ENCODE measurements around the gene VASH1. TPM values are rescaled to one million over a fixed set of nuclear protein-coding genes. Genes with fewer than 3 reads are reported as not detected.

The VASH1 gene
- total RNA-seq, 4 donors from 2014 or later = 5.6 to 17.5 (median 9.2) TPM

GRCh38 chr14:76784881-76785280 lies 23.6 kb downstream of the VASH1 start:
- WGBS = 28% methylated on average over 2 of the region's 2 CpGs
- Histone ChIP-seq H3K36me3 (peaks cover 22 to 81% (median 56%) of the 10 kb centered on the region in 4 donors), H3K4me3 (no peak overlapping the region), H3K27me3 (no peaks in the 10 kb centered on the region), H3K4me1 (peaks cover 20 to 49% (median 42%) of the 10 kb centered on the region in 4 donors), H3K9me3 (no peaks in the 10 kb centered on the region), H3K27ac (replicated peaks in 1 of 4) (no peak overlapping the region)
- peak; percentile 92 for DNase-seq (ENCODE audit: extremely low spot score)
- intact Hi-C loops (cut with DNase I) = loop anchor here (2.0 kb wide), 1 partner anchor 74 kb away; no protein-coding TSS in a partner anchor
- TF ChIP-seq EP300 (IDR thresholded peaks at IDR 0.05) (no peak), CTCF (IDR thresholded peaks at IDR 0.05) (peak; percentile 70 to 82 (median 74)), POLR2AphosphoS5 (IDR thresholded peaks at IDR 0.05) (peak; percentile 21 to 47)

DNA sequence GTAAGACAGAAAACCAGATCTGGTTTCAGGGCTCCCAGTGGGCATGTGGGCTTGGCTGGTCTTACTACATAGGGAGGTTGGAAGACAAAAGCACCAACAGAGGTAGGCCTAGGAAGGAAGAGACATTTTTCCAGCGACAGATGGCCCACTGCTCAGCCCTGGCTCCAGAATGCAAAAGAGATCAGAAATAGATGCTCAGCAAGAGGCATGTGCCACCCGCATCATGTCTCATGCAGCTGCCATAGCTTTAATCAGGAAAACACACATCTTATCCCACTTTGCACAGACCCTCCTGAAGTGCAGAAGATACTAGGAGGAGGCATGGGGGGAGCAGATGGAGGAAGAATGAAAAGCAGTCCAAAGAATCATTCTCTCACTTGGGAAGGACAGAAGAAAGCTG lies 25.3 kb downstream of the VASH1 start:
- peak; percentile 60 for DNase-seq (ENCODE audit: extremely low spot score)
- no peak overlapping the region for H3K27ac ChIP-seq (replicated peaks in 1 of 4)
- no peaks in the 10 kb centered on the region for H3K9me3 ChIP-seq
- peaks cover 32 to 87% (median 70%) of the 10 kb centered on the region in 4 donors for H3K36me3 ChIP-seq
- H3K4me1 ChIP-seq = peaks cover 15 to 40% (median 32%) of the 10 kb centered on the region in 4 donors
- intact Hi-C loops (cut with DNase I) = no loop called here
- 71% methylated on average over 1 of the region's 2 CpGs for WGBS
- H3K27me3 ChIP-seq = no peaks in the 10 kb centered on the region
- TF ChIP-seq CTCF (IDR thresholded peaks at IDR 0.05) (no peak), EP300 (IDR thresholded peaks at IDR 0.05) (no peak), POLR2A (IDR thresholded peaks at IDR 0.05; ENCODE audit: low read depth) (no peak), POLR2AphosphoS5 (IDR thresholded peaks at IDR 0.05) (no peak)
- H3K4me3 ChIP-seq = no peak overlapping the region

DNA sequence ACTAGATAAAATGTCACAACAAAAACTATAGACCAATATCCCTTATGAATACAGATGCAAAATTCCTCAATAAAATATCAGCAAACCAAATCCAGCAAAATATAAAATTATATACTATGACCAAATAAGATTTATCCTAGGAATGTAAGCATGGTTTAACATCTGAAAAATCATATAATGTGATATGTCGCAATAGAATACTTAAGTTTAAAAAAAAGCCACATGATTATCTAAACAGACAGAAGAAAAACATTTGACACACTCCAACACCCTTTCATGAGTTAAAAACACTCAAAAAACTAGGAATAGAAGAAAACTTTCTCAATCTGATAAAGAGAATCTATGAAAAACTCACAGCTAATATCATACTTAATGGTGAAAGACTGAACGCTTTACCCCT lies 31.2 kb downstream of the VASH1 start:
- no peak overlapping the region for H3K27ac ChIP-seq (replicated peaks in 1 of 4)
- no peaks in the 10 kb centered on the region for H3K9me3 ChIP-seq
- H3K36me3 ChIP-seq = peaks cover 30 to 74% (median 68%) of the 10 kb centered on the region in 4 donors
- intact Hi-C loops (cut with DNase I) = no loop called here
- H3K27me3 ChIP-seq = no peaks in the 10 kb centered on the region
- 97% methylated on average over 2 of the region's 2 CpGs for WGBS
- TF ChIP-seq POLR2AphosphoS5 (IDR thresholded peaks at IDR 0.05) = no peak
- DNase-seq (ENCODE audit: extremely low spot score) = no peak
- H3K4me1 ChIP-seq = no peaks in the 10 kb centered on the region
- H3K4me3 ChIP-seq = no peak overlapping the region

GRCh38 chr14:76793324-76793723 lies 32.1 kb downstream of the VASH1 start:
- intact Hi-C loops (cut with DNase I) = no loop called here
- Histone ChIP-seq H3K27ac (replicated peaks in 1 of 4) (no peak overlapping the region), H3K27me3 (no peaks in the 10 kb centered on the region), H3K36me3 (peaks cover 28 to 74% (median 68%) of the 10 kb centered on the region in 4 donors), H3K9me3 (no peaks in the 10 kb centered on the region), H3K4me1 (no peaks in the 10 kb centered on the region), H3K4me3 (no peak overlapping the region)
- DNase-seq (ENCODE audit: extremely low spot score) = no peak
- TF ChIP-seq CTCF (IDR thresholded peaks at IDR 0.05) (no peak), POLR2AphosphoS5 (IDR thresholded peaks at IDR 0.05) (no peak), EP300 (IDR thresholded peaks at IDR 0.05) (no peak), POLR2A (IDR thresholded peaks at IDR 0.05; ENCODE audit: low read depth) (no peak)
- WGBS = 78% methylated on average over 4 of the region's 4 CpGs

DNA sequence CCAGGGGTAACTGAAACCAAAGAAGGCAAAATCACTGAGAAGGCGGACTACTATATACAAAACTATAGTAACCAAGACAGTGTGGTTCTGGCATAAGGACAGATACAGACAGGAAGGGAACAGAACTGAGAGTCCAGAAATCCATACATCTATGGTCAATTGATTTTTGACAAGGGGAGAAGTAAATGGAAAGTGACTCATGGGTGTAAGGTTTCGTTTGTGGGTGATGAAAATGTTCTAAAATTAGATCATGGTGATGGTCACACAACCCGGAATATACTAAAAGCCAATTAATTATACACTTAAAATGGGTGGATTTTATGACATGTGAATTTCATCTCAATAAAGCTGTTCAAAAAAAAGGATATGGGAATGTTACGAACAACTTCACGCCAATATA lies 32.7 kb downstream of the VASH1 start:
- H3K27ac ChIP-seq (replicated peaks in 1 of 4) = no peak overlapping the region
- TF ChIP-seq POLR2A (IDR thresholded peaks at IDR 0.05; ENCODE audit: low read depth) = no peak
- no peak for TF ChIP-seq CTCF (IDR thresholded peaks at IDR 0.05)
- TF ChIP-seq EP300 (IDR thresholded peaks at IDR 0.05) = no peak
- no peak for TF ChIP-seq POLR2AphosphoS5 (IDR thresholded peaks at IDR 0.05)
- no peak for DNase-seq (ENCODE audit: extremely low spot score)
- H3K4me3 ChIP-seq = no peak overlapping the region
- no peaks in the 10 kb centered on the region for H3K4me1 ChIP-seq
- peaks cover 22 to 74% (median 67%) of the 10 kb centered on the region in 4 donors for H3K36me3 ChIP-seq
- intact Hi-C loops (cut with DNase I) = no loop called here
- H3K27me3 ChIP-seq = no peaks in the 10 kb centered on the region
- 89% methylated on average over 5 of the region's 5 CpGs for WGBS
- no peaks in the 10 kb centered on the region for H3K9me3 ChIP-seq

All from esophagus muscularis mucosa (tissue), 4 donors.